Loucy (cell line): ENCODE results near the gene POU4F3.

ENCODE experiments used
- EZH2phosphoT487 ChIP-seq: fragments of 200-600 bp; IDR thresholded peaks from 2 replicates; pipeline ENCODE4 v1.6.1; 2018; ENCODE audit warnings: antibody characterized with exemption, mild to moderate bottlenecking, moderate library complexity, borderline replicate concordance
- TF ChIP-seq, protein P1 (sequence below): fragments of 200-600 bp; sonication (generic); conservative IDR thresholded peaks from 2 replicates; pipeline ENCODE4 v1.5.1; 2014; ENCODE audit warnings: mild to moderate bottlenecking, antibody characterized with exemption, low read length

GRCh38 chr5:146365618-146366017 lies 27.0 kb downstream of the POU4F3 start:
- TF ChIP-seq, protein P1, sequence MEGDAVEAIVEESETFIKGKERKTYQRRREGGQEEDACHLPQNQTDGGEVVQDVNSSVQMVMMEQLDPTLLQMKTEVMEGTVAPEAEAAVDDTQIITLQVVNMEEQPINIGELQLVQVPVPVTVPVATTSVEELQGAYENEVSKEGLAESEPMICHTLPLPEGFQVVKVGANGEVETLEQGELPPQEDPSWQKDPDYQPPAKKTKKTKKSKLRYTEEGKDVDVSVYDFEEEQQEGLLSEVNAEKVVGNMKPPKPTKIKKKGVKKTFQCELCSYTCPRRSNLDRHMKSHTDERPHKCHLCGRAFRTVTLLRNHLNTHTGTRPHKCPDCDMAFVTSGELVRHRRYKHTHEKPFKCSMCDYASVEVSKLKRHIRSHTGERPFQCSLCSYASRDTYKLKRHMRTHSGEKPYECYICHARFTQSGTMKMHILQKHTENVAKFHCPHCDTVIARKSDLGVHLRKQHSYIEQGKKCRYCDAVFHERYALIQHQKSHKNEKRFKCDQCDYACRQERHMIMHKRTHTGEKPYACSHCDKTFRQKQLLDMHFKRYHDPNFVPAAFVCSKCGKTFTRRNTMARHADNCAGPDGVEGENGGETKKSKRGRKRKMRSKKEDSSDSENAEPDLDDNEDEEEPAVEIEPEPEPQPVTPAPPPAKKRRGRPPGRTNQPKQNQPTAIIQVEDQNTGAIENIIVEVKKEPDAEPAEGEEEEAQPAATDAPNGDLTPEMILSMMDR, result no peak
- no peak for TF ChIP-seq EZH2phosphoT487
